ENCODE data around the gene LBHD2. TPM values are rescaled to one million over a fixed set of nuclear protein-coding genes. Genes with fewer than 3 reads are reported as not detected.

The LBHD2 gene
- total RNA-seq, 2 experiments from 2014 or later, result not detected

DNA sequence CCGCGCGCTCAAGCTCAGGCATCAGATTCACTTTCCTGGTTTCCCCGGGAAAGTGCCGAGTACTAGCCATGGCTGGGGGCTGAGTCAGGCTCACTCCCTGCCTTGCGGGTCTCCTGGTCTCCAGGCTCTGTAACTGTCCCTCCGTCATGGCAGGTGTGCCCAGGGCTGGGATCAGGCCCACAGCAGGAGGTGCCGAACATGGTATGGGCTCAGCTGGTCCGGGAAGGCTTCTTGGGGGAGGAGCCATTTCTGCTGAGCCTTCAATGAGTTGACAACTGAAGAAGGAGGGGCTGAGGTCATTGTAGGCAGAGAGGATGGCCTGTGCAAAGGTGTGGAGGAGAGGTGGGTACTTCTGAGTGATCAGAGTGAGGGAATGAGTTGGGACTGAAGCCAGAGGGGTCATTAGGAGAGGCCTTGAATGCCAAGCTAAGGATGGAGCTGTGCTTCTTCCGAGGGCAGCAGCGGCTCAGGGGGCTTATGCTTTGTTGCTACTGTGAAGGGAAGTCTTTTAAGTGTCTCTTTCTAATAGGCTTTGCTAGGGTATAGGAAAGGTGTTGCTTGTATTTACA, 11.3 kb downstream of the LBHD2 start:
- ChIA-PET CTCF (ENCODE audit: unreplicated experiment) (interaction anchor here (1.0 kb wide), 1 partner anchor 10 kb away, joined by 4 read pairs; no protein-coding TSS in a partner anchor), POLR2A (interaction anchor here (1.7 kb wide), 1 partner anchor 10 kb away, joined by 9 read pairs; no protein-coding TSS in a partner anchor)
- Histone ChIP-seq H3K4me1 (ENCODE audit: insufficient read depth, low read length, poor library complexity, severe bottlenecking) (peaks cover 5% of the 10 kb centered on the region), H3K36me3 (ENCODE audit: insufficient read depth, low read length) (no peaks in the 10 kb centered on the region), H3K4me3 (ENCODE audit: low read depth, low read length, poor library complexity, severe bottlenecking) (no peak overlapping the region), H3K9me3 (ENCODE audit: low read length) (no peaks in the 10 kb centered on the region), H3K4me2 (ENCODE audit: low read length) (no peak overlapping the region), H3K9me2 (ENCODE audit: insufficient read depth, low read length) (no peaks in the 10 kb centered on the region), H4K20me1 (ENCODE audit: insufficient read depth, low read length) (no peaks in the 10 kb centered on the region), H3K27ac (ENCODE audit: low read depth, low read length, poor library complexity, severe bottlenecking) (no peak overlapping the region), H3K79me2 (ENCODE audit: insufficient read depth, low read depth, low read length) (no peaks in the 10 kb centered on the region), H2AFZ (ENCODE audit: low read length) (no peak overlapping the region)
- no peak for DNase-seq (ENCODE audit: low spot score)
- TF ChIP-seq, protein P1, sequence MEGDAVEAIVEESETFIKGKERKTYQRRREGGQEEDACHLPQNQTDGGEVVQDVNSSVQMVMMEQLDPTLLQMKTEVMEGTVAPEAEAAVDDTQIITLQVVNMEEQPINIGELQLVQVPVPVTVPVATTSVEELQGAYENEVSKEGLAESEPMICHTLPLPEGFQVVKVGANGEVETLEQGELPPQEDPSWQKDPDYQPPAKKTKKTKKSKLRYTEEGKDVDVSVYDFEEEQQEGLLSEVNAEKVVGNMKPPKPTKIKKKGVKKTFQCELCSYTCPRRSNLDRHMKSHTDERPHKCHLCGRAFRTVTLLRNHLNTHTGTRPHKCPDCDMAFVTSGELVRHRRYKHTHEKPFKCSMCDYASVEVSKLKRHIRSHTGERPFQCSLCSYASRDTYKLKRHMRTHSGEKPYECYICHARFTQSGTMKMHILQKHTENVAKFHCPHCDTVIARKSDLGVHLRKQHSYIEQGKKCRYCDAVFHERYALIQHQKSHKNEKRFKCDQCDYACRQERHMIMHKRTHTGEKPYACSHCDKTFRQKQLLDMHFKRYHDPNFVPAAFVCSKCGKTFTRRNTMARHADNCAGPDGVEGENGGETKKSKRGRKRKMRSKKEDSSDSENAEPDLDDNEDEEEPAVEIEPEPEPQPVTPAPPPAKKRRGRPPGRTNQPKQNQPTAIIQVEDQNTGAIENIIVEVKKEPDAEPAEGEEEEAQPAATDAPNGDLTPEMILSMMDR (conservative IDR thresholded peaks at IDR 0.05; ENCODE audit: low read length), result no peak
- no peak for TF ChIP-seq EZH2phosphoT487 (IDR thresholded peaks at IDR 0.05; ENCODE audit: borderline replicate concordance, low read depth, low read length)
- intact Hi-C loops (cut with micrococcal nuclease; ENCODE audit: unreplicated experiment), result no loop called here
- BruUV-seq (replicated peaks), result no TSS peak

DNA sequence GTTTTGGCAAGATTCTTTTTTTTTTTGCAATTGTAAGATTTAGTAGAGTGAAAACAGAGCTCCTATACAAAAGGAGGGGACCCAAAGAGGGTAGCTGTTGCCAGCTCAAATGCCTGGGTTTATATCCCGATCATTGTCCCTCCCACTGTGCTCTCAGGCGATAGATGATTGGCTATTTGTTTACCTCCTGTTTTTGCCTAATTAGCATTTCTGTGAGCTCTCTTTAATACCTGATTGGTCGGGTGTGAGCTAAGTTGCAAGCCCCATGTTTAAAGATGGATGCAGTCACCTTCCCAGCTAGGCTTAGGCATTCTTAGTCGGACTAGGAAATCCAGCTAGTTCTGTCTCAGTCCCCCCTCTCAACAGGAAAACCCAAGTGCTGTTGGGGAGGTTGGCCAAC, 12.4 kb downstream of the LBHD2 start:
- Histone ChIP-seq H3K4me3 (ENCODE audit: low read depth, low read length, poor library complexity, severe bottlenecking) (no peak overlapping the region), H3K9me3 (ENCODE audit: low read length) (no peaks in the 10 kb centered on the region), H3K36me3 (ENCODE audit: insufficient read depth, low read length) (no peaks in the 10 kb centered on the region), H3K4me1 (ENCODE audit: insufficient read depth, low read length, poor library complexity, severe bottlenecking) (peaks cover 16% of the 10 kb centered on the region), H3K79me2 (ENCODE audit: insufficient read depth, low read depth, low read length) (no peaks in the 10 kb centered on the region), H3K9me2 (ENCODE audit: insufficient read depth, low read length) (no peaks in the 10 kb centered on the region), H4K20me1 (ENCODE audit: insufficient read depth, low read length) (no peaks in the 10 kb centered on the region), H2AFZ (ENCODE audit: low read length) (no peak overlapping the region), H3K27ac (ENCODE audit: low read depth, low read length, poor library complexity, severe bottlenecking) (no peak overlapping the region), H3K4me2 (ENCODE audit: low read length) (no peak overlapping the region)
- DNase-seq (ENCODE audit: low spot score), result no peak
- BruUV-seq (replicated peaks), result no TSS peak
- TF ChIP-seq, protein P1 (conservative IDR thresholded peaks at IDR 0.05; ENCODE audit: low read length), result no peak
- no peak for TF ChIP-seq EZH2phosphoT487 (IDR thresholded peaks at IDR 0.05; ENCODE audit: borderline replicate concordance, low read depth, low read length)
- ChIA-PET CTCF (ENCODE audit: unreplicated experiment) (interaction anchor here (0.6 to 1.0 kb wide), 2 partner anchors 9 to 350 kb away, joined by 4 read pairs; no protein-coding TSS in a partner anchor), POLR2A (interaction anchor here (0.6 to 1.7 kb wide), 3 partner anchors 9 to 196 kb away, joined by 3 to 9 read pairs (median 4); no protein-coding TSS in a partner anchor)
- intact Hi-C loops (cut with micrococcal nuclease; ENCODE audit: unreplicated experiment), result no loop called here

DNA sequence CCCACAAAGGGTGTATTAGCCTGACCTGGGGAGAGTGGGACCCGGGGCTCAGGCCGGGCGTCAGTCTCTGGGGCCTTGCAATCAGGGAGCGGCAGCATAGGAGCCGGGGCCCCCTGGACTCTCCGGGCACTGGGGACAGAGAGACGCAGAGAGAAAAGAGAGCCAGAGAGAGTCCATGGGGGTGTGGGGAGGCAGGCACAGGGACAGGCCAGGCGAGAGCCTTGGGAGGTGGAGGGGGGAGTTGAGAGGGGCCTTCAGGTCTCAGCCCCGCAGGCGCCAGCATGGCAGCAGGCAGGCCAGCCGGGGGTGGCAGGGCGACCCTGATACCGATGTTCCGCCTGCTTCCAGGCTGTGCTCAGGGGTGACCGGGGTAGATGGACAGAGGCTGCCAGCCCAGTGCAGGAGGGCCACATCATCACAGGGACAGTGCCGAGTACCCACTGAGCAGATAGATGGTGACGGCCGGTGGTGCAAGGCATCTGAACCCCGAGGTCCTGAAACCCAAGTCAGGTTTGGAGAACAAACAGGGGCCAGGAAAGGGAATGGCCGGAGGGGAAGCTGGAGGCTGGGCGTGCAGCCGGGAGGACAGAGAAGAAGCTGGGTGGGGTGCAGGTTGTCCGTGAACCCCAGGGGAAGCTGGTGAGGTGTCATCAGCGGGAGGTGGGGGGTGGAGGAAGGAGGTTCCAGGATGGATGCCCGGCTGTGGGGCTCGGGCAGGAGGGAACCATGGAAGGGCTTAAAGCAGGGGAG, 13.4 kb downstream of the LBHD2 start:
- Histone ChIP-seq H3K36me3 (ENCODE audit: insufficient read depth, low read length) (no peaks in the 10 kb centered on the region), H3K4me1 (ENCODE audit: insufficient read depth, low read length, poor library complexity, severe bottlenecking) (peaks cover 17% of the 10 kb centered on the region), H3K9me2 (ENCODE audit: insufficient read depth, low read length) (no peaks in the 10 kb centered on the region), H2AFZ (ENCODE audit: low read length) (no peak overlapping the region), H3K4me3 (ENCODE audit: low read depth, low read length, poor library complexity, severe bottlenecking) (no peak overlapping the region), H3K27ac (ENCODE audit: low read depth, low read length, poor library complexity, severe bottlenecking) (no peak overlapping the region), H3K9me3 (ENCODE audit: low read length) (no peaks in the 10 kb centered on the region), H4K20me1 (ENCODE audit: insufficient read depth, low read length) (no peaks in the 10 kb centered on the region), H3K79me2 (ENCODE audit: insufficient read depth, low read depth, low read length) (no peaks in the 10 kb centered on the region), H3K4me2 (ENCODE audit: low read length) (no peak overlapping the region)
- BruUV-seq (replicated peaks), result no TSS peak
- TF ChIP-seq, protein P1 (conservative IDR thresholded peaks at IDR 0.05; ENCODE audit: low read length), result no peak
- no peak for TF ChIP-seq EZH2phosphoT487 (IDR thresholded peaks at IDR 0.05; ENCODE audit: borderline replicate concordance, low read depth, low read length)
- ChIA-PET CTCF (ENCODE audit: unreplicated experiment) (no interaction called here), POLR2A (interaction anchor here (1.0 kb wide), 1 partner anchor 195 kb away, joined by 4 read pairs; no protein-coding TSS in a partner anchor)
- intact Hi-C loops (cut with micrococcal nuclease; ENCODE audit: unreplicated experiment), result no loop called here
- no peak for DNase-seq (ENCODE audit: low spot score)

Measured in OCI-LY7 (cell line).